Lower lobe of right lung (tissue), 2 donors: ENCODE results near the gene GPR107. TPM values are rescaled to one million over a fixed set of nuclear protein-coding genes. Genes with fewer than 3 reads are reported as not detected.

Experiments used
- ATAC-seq, 2 donors: fragments of 200-7000 bp; cut with Tn5 transposase; one replicate each; pipeline ENCODE4 v1.9.1; 2020 to 2022; ENCODE audit warnings: mild to moderate bottlenecking in 2 of 2, moderate library complexity in 2 of 2
- DNase-seq: peaks from one replicate; pipeline ENCODE4 v3.0.0-alpha.2; 2020
- H3K27ac ChIP-seq: fragments of 200-600 bp; one replicate; pipeline ENCODE4 v1.8.0; 2022
- H3K27me3 ChIP-seq: fragments of 200-600 bp; one replicate; pipeline ENCODE4 v1.8.0; 2022; ENCODE audit warnings: low read depth
- H3K36me3 ChIP-seq: fragments of 200-600 bp; one replicate; pipeline ENCODE4 v1.8.0; 2022; ENCODE audit warnings: mild to moderate bottlenecking
- H3K4me1 ChIP-seq: fragments of 200-600 bp; one replicate; pipeline ENCODE4 v1.8.0; 2022
- H3K4me3 ChIP-seq: fragments of 200-600 bp; one replicate; pipeline ENCODE4 v1.8.0; 2022; ENCODE audit warnings: mild to moderate bottlenecking
- H3K9me3 ChIP-seq: fragments of 200-600 bp; one replicate; pipeline ENCODE4 v1.8.0; 2022
- CTCF ChIP-seq: fragments of 200-600 bp; IDR thresholded peaks from one replicate; pipeline ENCODE4 v1.8.0; 2022; ENCODE audit warnings: antibody characterized with exemption, mild to moderate bottlenecking
- intact Hi-C: fragments of 100-400 bp; cut with DNase I; formaldehyde crosslinking; loops from one replicate; pipeline ENCODE4 v1.11.0; 2022
- total RNA-seq: library from RNA; stranded (reverse); fragmentation: NEBNext Ultra II Directional; extraction: Animal tissue kit (Norgen Biotek cat#: 25700); gene quantifications from one replicate; pipeline ENCODE4 v1.2.1, GENCODE V29; 2021
- donor health status: DM: no; HTN: yes; CAD: no; lungs with severe emphysema.

The GPR107 gene
- total RNA-seq, 1 donor from 2014 or later: 43.0 TPM

DNA sequence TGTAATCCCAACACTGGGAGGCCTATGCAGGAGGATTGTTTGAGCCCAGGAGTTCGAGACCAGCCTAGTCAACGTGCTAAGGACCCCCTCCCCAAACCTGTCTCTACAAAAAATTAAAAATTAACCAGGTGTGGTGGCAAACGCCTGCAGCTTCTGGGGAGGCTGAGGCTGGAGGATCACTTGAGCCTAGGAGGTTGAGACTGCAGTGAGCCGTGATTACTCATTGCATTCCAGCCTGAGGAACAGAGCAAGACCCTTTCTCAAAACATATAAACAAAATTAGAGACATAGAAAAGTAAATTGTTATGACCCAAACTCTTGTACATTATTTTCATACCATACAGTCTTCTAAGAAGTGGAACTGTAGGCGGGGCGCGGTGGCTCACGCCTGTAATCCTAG, 1.1 kb downstream of the GPR107 start:
- H3K36me3 ChIP-seq: peaks cover 16% of the 10 kb centered on the region
- peaks cover 39% of the 10 kb centered on the region for H3K4me1 ChIP-seq
- H3K4me3 ChIP-seq: peak overlapping the region; percentile 97
- no peak for TF ChIP-seq CTCF
- ATAC-seq: no peak
- H3K27ac ChIP-seq: peak overlapping the region; percentile 92
- no peaks in the 10 kb centered on the region for H3K9me3 ChIP-seq
- DNase-seq: no peak
- H3K27me3 ChIP-seq: no peaks in the 10 kb centered on the region
- intact Hi-C loops: no loop called here

DNA sequence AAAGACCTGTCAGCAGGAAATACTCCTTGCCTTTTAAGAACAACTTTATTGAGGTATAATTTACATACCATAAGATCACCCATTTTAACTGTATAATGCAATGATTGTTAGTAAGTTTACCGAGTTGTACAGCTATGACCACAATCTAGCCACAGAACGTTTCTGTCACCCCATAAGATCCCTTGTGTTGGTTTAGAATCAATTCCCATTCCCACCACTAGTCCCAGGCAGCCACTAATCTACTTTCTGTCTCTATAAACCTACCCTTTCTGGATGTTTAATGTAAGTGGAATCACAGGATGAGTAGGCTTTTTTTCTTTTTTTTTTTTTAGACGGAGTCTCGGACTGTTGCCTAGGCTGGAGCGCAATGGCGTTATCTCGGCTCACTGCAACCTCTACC, 4.4 kb downstream of the GPR107 start:
- DNase-seq: no peak
- intact Hi-C loops: no loop called here
- no peak for ATAC-seq
- Histone ChIP-seq H3K4me1 (peaks cover 24% of the 10 kb centered on the region), H3K9me3 (no peaks in the 10 kb centered on the region), H3K4me3 (no peak overlapping the region), H3K27me3 (no peaks in the 10 kb centered on the region), H3K36me3 (peaks cover 16% of the 10 kb centered on the region), H3K27ac (no peak overlapping the region)
- no peak for TF ChIP-seq CTCF

DNA sequence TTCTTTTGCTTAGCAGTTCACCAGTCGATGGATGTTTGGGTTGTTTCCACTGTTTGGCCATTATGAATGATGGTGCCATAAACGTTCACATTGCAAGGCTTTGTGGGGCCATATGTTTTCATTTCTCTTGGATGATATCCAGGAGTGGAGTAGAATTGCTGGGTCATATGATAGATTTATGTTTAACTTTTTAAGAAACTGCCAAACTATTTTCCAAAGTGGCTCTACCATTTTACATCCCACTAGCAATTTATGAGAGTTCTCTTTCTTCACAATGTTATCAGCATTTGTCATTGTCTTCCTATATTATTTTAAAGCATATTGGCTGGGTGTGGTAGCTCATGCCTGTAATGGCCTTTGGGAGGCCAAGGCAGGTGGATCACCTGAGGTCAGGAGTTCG, 5.2 kb downstream of the GPR107 start:
- no peak for TF ChIP-seq CTCF
- Histone ChIP-seq H3K27me3 (no peaks in the 10 kb centered on the region), H3K36me3 (peaks cover 16% of the 10 kb centered on the region), H3K4me1 (peaks cover 22% of the 10 kb centered on the region), H3K27ac (no peak overlapping the region), H3K9me3 (no peaks in the 10 kb centered on the region), H3K4me3 (no peak overlapping the region)
- DNase-seq (no peak), ATAC-seq (no peak)
- intact Hi-C loops: no loop called here

DNA sequence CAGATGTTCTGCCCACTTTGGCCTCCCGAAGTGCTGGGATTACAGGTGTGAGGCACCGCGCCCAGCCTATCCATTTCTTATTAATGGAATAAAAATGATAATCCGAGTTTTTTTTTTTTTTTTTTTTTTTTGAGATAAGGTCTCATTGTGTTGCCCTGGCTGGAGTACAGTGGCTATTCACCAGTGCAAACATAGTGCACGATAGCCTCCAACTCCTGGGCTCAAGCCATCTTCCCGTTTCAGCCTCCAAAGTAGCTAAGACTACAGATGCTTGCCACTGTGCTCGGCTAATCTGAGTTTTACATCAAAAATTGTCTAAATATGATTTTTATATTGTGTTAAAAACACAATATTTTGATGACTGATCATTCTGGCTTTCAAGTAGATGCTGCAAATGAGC, 6.6 kb downstream of the GPR107 start:
- intact Hi-C loops: no loop called here
- ATAC-seq: no peak
- Histone ChIP-seq H3K9me3 (no peaks in the 10 kb centered on the region), H3K36me3 (peaks cover 16% of the 10 kb centered on the region), H3K4me1 (peaks cover 13% of the 10 kb centered on the region), H3K27ac (no peak overlapping the region), H3K27me3 (no peaks in the 10 kb centered on the region), H3K4me3 (no peak overlapping the region)
- no peak for DNase-seq
- no peak for TF ChIP-seq CTCF

DNA sequence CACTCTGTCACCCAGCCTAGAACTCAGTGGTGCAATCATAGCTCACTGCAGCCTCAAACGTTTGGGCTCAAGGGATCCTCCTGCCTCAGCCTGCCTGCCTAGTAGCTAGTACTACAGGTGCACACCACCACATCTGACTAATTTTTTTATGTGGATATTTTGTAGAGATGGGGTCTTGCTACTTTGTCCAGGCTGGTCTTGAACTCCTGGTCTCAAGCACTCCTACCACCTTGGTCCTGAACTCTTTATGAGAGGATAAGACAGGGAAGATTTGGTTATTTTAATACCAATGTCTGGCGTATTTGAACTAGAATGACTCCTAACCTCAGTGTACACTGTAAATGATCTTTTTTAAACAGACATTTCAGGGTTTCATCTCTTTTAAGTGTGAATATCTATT, 9.0 kb downstream of the GPR107 start:
- Histone ChIP-seq H3K27ac (no peak overlapping the region), H3K4me1 (peaks cover 4% of the 10 kb centered on the region), H3K9me3 (no peaks in the 10 kb centered on the region), H3K27me3 (no peaks in the 10 kb centered on the region), H3K4me3 (no peak overlapping the region), H3K36me3 (peaks cover 16% of the 10 kb centered on the region)
- DNase-seq (no peak), ATAC-seq (no peak)
- intact Hi-C loops: no loop called here
- TF ChIP-seq CTCF: no peak

GRCh38 chr9:130064621-130065020, 10.9 kb downstream of the GPR107 start:
- Histone ChIP-seq H3K27ac (no peak overlapping the region), H3K4me3 (no peak overlapping the region), H3K4me1 (peaks cover 23% of the 10 kb centered on the region), H3K9me3 (no peaks in the 10 kb centered on the region), H3K36me3 (no peaks in the 10 kb centered on the region), H3K27me3 (no peaks in the 10 kb centered on the region)
- DNase-seq (no peak), ATAC-seq (no peak)
- no peak for TF ChIP-seq CTCF
- intact Hi-C loops: no loop called here
